OCI-LY1 (cell line): Measurements from ENCODE around the gene CLIC1.

Experiments used
- H2AFZ ChIP-seq: fragments of 200-600 bp; sonication (generic), shearing (Covaris generic); 2 replicates; pipeline ENCODE4 v1.6.0; 2014; ENCODE audit warnings: antibody characterized with exemption, mild to moderate bottlenecking, low read length
- H3F3A ChIP-seq: fragments of 200-600 bp; sonication (generic), shearing (Covaris generic); 2 replicates; pipeline ENCODE4 v1.6.0; 2014; ENCODE audit warnings: mild to moderate bottlenecking, antibody characterized with exemption, low read length, moderate library complexity; ENCODE audit not compliant: insufficient read depth
- H3K27ac ChIP-seq: fragments of 200-600 bp; sonication (generic); 2 replicates; pipeline ENCODE4 v1.5.1; 2014; ENCODE audit warnings: low read length, mixed run types, mild to moderate bottlenecking, low read depth; ENCODE audit not compliant: poor library complexity, severe bottlenecking
- H3K27me3 ChIP-seq: fragments of 200-600 bp; sonication (generic); 2 replicates; pipeline ENCODE4 v1.6.0; 2014; ENCODE audit warnings: antibody characterized with exemption, mild to moderate bottlenecking, low read length, moderate library complexity; ENCODE audit not compliant: insufficient read depth
- H3K36me3 ChIP-seq: fragments of 200-600 bp; sonication (generic); 2 replicates; pipeline ENCODE4 v1.6.1; 2014; ENCODE audit warnings: mild to moderate bottlenecking, antibody characterized with exemption, low read length, moderate library complexity, mixed read lengths; ENCODE audit not compliant: insufficient read depth
- H3K4me1 ChIP-seq: fragments of 200-600 bp; sonication (generic); 2 replicates; pipeline ENCODE4 v1.5.1; 2014; ENCODE audit warnings: mild to moderate bottlenecking, low read length, moderate library complexity; ENCODE audit not compliant: insufficient read depth, severe bottlenecking
- H3K4me2 ChIP-seq: fragments of 200-600 bp; sonication (generic), shearing (Covaris generic); 2 replicates; pipeline ENCODE4 v1.6.1; 2014; ENCODE audit warnings: low read length
- H3K4me3 ChIP-seq: fragments of 200-600 bp; sonication (generic); 2 replicates; pipeline ENCODE4 v1.5.1; 2014; ENCODE audit warnings: low read length, low read depth, mild to moderate bottlenecking, mixed read lengths; ENCODE audit not compliant: poor library complexity, severe bottlenecking
- H3K79me2 ChIP-seq: fragments of 200-600 bp; shearing (Covaris generic); 2 replicates; pipeline ENCODE4 v1.6.1; 2016; ENCODE audit warnings: mixed run types, low read length, mixed read lengths; ENCODE audit not compliant: insufficient read depth
- H3K9ac ChIP-seq: fragments of 200-600 bp; sonication (generic), shearing (Covaris generic); 2 replicates; pipeline ENCODE4 v1.6.1; 2014; ENCODE audit warnings: mild to moderate bottlenecking, low read length, mixed read lengths
- H3K9me2 ChIP-seq: fragments of 200-600 bp; sonication (generic), shearing (Covaris generic); 2 replicates; pipeline ENCODE4 v1.6.1; 2014; ENCODE audit warnings: low read depth, mild to moderate bottlenecking, low read length, mixed read lengths
- H3K9me3 ChIP-seq: fragments of 200-600 bp; shearing (Covaris generic); 2 replicates; pipeline ENCODE4 v1.6.1; 2014; ENCODE audit warnings: low read length, mixed read lengths
- H4K20me1 ChIP-seq: fragments of 200-600 bp; sonication (generic), shearing (Covaris generic); 2 replicates; pipeline ENCODE4 v1.6.0; 2016; ENCODE audit warnings: mild to moderate bottlenecking, low read length; ENCODE audit not compliant: insufficient read depth
- CTCF ChIP-seq: fragments of 200-600 bp; sonication (generic), shearing (Covaris generic); IDR thresholded peaks from 2 replicates; pipeline ENCODE4 v1.5.1; 2017; ENCODE audit warnings: mild to moderate bottlenecking, antibody characterized with exemption, low read length, moderate library complexity, mixed read lengths
- EZH2 ChIP-seq: fragments of 200-600 bp; sonication (generic), shearing (Covaris generic); IDR thresholded peaks from 2 replicates; pipeline ENCODE4 v1.8.0; 2017; ENCODE audit warnings: borderline replicate concordance, mixed run types, mild to moderate bottlenecking, antibody characterized with exemption, low read length, moderate library complexity, mixed read lengths

CLIC1 gene

GRCh38 chr6:31705931-31706330, 30.4 kb downstream of the CLIC1 start:
- H2AFZ ChIP-seq, result no peak overlapping the region
- H3K9me2 ChIP-seq, result no peaks in the 10 kb centered on the region
- no peak overlapping the region for H3K4me3 ChIP-seq
- H3K4me2 ChIP-seq, result no peak overlapping the region
- no peaks in the 10 kb centered on the region for H3F3A ChIP-seq
- H3K9ac ChIP-seq, result no peak overlapping the region
- H3K27me3 ChIP-seq, result 0 out of 2 replicates have a peak, but pooled peaks cover 4% of the 10 kb centered on the region
- peaks cover 21% of the 10 kb centered on the region for H3K4me1 ChIP-seq
- H3K36me3 ChIP-seq, result no peaks in the 10 kb centered on the region
- H3K27ac ChIP-seq, result no peak overlapping the region
- no peaks in the 10 kb centered on the region for H4K20me1 ChIP-seq
- H3K79me2 ChIP-seq, result 0 out of 2 replicates have a peak, but pooled peaks cover 5% of the 10 kb centered on the region
- no peak for TF ChIP-seq CTCF
- TF ChIP-seq EZH2, result no peak
- H3K9me3 ChIP-seq, result no peaks in the 10 kb centered on the region

GRCh38 chr6:31702819-31703716, 33.3 kb downstream of the CLIC1 start, which contains the start of gene ABHD16A:
TSS of gene ABHD16A (minus strand) at chr6:31703324. CDS start at chr6:31703281, 43 bp downstream.
- H4K20me1 ChIP-seq, result no peaks in the 10 kb centered on the region
- H3K27ac ChIP-seq, result peak within 1 kb of the TSS; percentile 54
- H3F3A ChIP-seq, result no peaks in the 10 kb centered on the region
- H3K4me1 ChIP-seq, result peaks cover 23% of the 10 kb centered on the region
- H3K9ac ChIP-seq, result peak within 1 kb of the TSS; percentile 89
- H2AFZ ChIP-seq, result peak within 1 kb of the TSS; percentile 30; the same call in 1 of the 2 replicates
- H3K36me3 ChIP-seq, result peaks cover 6% of the 10 kb centered on the region; the same call in 1 of the 2 replicates
- peak within 1 kb of the TSS; percentile 85 for H3K4me3 ChIP-seq
- H3K79me2 ChIP-seq, result 0 out of 2 replicates have a peak, but pooled peaks cover 5% of the 10 kb centered on the region
- no peaks in the 10 kb centered on the region for H3K9me2 ChIP-seq
- TF ChIP-seq CTCF (no peak), EZH2 (no peak)
- no peaks in the 10 kb centered on the region for H3K9me3 ChIP-seq
- peak within 1 kb of the TSS; percentile 91 for H3K4me2 ChIP-seq
- H3K27me3 ChIP-seq, result no peaks in the 10 kb centered on the region

- peak overlapping the region; percentile 89 for H3K9ac ChIP-seq
- H2AFZ ChIP-seq, result no peak overlapping the region
- peaks cover 6% of the 10 kb centered on the region; the same call in 1 of the 2 replicates for H3K36me3 ChIP-seq
- H3F3A ChIP-seq, result no peaks in the 10 kb centered on the region
- H3K27ac ChIP-seq, result peak overlapping the region; percentile 54
- H3K4me1 ChIP-seq, result peaks cover 23% of the 10 kb centered on the region
- TF ChIP-seq EZH2 (no peak), CTCF (no peak)
- H3K9me3 ChIP-seq, result no peaks in the 10 kb centered on the region
- no peaks in the 10 kb centered on the region for H3K27me3 ChIP-seq
- peak overlapping the region; percentile 85 for H3K4me3 ChIP-seq
- 0 out of 2 replicates have a peak, but pooled peaks cover 5% of the 10 kb centered on the region for H3K79me2 ChIP-seq
- H4K20me1 ChIP-seq, result no peaks in the 10 kb centered on the region
- peak overlapping the region; percentile 91 for H3K4me2 ChIP-seq
- H3K9me2 ChIP-seq, result no peaks in the 10 kb centered on the region
Observed at GRCh38 chr6:31702405-31702818, 33.9 kb downstream of the CLIC1 start.
